ENCODE data around the gene ANXA4.
"Not testable (repeated sequence)": the region's sequence is repeated elsewhere in the genome, so short reads cannot be mapped to it uniquely, and the experiment has no call there.

ANXA4 gene

DNA sequence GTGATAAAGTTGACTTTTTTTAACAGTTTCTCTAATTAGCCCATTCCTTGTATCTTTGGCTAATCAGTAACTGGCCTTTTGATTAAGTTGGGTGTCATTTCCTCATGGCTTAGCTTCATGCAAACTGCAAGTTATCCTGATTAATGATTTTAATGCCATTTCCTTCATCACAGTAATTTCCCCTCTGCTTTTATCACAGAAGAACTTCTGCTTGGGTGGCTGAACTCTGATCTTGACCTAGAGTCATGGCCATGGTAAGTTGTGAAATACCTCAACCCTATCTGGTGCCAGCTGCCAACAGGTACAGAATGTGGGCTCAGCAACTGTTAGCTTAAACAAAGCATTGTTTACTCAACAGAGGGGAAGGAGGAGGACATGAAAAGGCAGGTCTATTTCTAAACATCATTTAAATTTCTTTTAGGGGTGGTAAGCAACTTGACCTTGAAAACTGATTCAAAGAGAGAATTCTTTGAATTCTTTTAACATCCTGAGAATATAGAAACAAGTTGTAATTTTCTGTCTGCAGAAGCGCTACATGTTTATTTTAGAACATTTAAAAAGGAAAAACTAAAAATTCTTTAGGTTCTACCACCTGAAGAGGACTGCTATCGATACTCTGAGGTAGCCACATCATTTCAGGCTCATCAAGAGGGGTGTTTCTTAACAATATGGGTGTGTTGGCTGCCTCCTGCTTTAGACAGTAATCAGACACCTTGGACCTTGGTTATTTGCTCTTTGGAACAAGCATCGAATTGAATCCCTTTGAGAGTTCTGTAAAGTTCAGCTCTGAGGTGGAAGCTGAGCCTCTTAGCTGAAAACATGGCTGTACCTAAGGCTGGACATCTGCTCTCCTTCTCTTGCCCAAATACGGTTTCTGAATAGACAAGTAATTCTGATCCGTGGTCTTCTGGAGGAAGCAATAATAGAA, 39.7 kb downstream of the ANXA4 start:
- DNase-seq: peak; percentile 19

DNA sequence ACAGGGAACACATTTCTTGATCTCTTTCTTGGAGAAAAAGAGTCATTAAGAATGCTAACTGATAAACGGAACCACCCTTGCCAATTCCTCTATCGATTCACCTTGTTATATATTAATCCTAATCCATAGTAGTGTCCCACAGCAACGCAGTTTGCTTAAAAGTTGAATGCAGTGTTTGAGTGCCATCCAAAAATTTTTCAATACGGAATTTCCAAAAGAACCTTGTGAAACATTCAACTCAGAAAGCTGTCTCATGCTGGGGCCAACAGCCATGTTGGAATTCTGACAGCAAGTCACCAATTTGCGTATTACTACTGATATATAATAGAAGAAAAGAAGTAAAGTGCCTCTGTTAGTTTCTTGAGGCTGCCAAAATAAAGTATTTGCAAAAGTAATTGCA, 42.3 kb downstream of the ANXA4 start:
- no peak for DNase-seq

DNA sequence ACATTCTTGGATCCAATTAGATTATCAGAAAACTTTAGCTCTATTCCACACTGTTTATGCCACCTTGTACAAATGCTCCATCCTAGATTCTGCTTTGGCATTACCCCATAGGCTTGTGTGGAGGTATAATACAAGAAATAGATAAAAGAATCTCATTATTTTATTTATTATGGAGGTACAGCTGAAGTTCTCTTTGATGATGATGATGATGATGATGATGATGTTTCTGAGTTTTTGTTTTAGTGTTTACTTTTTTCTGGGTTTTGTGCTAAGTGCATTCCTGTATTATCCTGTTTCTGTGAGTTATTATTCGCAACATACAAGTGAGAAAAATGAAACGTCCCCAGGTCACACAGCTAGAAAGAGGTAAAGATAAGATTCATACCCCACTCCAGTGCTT, 43.4 kb downstream of the ANXA4 start:
- no peak for DNase-seq

DNA sequence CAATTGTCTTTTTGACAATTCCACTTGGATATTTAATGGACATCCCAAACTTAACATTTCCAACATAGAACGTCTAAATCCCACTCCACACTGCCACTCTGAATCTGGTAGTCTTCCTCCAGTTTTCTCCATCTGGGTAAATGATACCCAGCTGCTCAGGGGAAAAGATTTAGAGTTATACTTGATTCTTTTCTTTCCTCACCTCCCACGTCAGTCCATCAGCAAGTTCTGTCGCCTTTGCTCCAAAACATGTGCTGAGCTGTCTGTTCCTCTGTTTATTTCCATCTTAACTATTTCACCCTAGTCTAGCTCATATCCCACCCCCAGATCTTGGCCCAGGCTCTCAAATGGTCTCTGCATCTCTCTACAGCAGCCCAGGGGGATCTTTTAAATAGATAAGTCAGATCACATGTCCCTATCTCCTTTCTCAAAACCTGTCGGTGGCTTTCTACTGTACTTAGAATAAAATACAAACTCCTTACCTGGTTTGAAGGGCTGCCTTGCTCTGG, 44.2 kb downstream of the ANXA4 start:
- no peak for DNase-seq

DNA sequence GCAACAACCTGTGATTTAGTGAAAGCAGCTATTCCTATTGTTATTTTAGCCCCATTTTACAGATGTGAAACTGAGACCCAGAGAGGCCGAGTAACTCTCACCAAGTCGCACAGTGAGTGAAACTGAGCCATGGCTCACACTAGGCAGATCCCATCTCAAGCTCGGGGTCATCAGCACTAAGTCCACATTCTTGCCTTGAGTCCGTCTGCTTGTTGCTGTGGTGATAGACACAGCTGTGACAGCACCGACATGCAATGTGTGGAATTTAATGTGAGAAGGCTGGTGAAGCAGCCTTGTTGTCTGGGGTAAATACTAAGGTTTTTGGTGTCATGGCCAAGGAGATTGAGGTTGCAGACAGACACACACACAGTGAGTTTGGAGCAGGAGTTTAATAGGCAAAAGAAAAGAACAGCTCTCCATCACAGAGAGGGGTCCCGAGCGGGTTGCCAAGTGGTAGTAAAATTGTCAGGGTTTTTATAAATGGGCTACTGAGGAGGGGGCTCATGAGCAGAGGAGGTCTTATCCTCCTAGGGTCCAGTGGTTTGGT, 47.3 kb downstream of the ANXA4 start:
- no peak for DNase-seq

DNA sequence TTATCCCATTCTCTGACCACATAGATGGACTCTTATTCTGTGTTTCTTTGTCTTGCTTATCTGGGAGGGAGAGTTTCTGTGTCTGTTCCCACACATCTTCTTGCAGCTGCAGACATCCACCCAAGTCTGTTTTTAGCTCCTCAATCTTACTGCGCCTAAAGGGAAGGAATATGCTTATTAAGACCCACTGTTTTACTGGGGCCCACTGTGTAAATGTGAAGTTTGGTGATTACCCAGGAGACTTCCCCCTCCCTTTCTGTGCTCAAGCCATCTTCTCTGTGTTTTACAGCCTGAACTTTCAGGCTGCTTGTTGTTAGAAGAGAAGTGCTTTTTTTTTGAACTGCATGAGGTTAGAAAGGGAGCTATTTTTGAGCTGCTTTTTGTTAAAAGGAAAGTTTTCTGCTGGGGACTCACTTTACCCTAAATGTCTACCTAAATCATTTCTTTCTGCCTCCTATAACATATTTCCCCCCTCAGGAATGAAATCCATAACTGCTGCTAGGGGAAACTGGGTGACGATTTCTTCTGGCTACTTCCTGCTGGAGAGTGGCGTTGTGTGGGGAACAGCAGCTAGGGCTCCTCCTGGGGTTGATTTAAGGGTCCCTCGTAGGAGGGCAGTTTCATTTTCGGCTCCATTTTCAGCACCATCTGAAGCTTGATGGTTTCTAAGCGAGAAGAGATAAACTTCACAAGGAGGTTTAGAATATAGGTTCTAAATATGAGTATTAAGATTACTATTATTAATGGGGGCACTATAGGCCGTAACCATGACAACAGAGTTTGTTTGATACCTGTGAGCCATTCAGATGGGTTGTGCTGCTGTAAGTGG, 48.1 kb downstream of the ANXA4 start:
- DNase-seq: no peak

DNA sequence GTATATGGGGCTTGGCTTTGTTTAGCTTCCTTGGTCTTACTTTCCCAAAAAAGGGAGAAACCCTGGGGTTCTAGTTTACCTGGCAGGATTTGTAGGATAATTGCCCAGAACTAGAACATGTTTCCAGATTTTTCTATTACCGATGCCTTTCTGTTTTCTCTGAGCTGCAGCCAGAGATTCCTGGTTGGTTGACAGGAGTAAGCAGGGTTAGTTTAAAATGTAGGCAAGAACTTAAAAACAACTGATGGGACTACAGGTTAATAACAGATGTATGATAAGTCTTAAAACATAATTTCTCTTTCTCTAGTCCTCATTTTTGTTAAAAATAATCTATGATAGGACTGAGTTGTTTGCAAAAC, 48.6 kb downstream of the ANXA4 start:
- no peak for DNase-seq

DNA sequence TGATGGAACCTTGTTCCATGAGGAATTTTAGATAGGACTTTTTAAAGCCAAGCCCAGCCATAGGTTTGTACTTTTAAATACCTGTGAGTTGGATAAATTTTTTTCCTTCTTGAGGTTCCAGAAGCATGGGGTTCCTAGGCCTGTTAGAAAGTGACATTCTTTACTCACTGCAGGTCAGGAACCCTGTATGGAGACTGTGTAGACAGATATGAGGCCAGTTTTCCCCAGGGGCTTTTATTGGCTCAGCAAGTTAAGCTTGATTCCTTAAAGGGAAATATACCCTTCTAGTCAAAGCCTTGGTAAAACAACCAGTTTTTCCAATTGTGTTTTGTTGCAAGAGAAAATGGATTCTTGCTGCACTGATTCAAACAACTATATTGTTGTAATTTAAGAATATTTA, 49.1 kb downstream of the ANXA4 start:
- DNase-seq: no peak

DNA sequence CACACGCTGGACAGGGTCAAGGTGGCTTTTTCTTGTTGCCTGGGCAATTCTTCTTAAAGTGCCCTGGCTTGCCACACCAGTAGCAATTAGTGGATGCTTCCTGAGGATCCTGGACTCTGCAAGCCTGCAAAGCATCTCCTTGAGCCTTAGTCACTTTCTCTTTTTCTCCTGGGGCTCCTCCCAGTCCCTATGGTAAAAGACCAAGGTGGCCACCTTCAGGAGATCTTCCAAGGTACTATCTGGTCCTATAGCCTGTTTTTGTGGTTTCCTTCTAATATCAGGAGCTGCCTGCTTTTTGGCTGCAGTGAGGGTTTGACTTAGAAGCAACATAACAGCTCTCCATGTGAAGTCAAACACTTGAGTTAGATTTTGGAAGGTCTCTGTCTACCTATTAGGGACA, 54.2 kb downstream of the ANXA4 start:
- no peak for DNase-seq

DNA sequence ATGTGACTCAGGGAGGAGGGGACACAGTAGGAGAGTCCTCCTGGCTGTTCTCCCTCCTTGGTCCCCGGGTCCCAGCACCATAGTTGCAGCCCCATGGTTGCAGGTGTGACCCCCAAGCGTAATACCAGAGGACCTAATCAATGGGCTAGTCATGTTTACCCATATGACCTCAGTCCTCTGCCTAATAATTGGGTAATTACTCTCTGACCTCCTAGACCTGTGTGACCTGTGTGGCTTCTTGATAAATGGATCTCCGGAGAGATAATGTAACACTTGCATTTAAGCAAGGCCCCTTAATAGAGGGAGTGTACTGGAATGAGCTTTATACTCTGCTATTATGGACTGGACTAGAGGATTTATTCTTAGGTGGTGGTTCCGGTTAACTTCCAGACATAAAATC, 55.3 kb downstream of the ANXA4 start:
- no peak for DNase-seq

DNA sequence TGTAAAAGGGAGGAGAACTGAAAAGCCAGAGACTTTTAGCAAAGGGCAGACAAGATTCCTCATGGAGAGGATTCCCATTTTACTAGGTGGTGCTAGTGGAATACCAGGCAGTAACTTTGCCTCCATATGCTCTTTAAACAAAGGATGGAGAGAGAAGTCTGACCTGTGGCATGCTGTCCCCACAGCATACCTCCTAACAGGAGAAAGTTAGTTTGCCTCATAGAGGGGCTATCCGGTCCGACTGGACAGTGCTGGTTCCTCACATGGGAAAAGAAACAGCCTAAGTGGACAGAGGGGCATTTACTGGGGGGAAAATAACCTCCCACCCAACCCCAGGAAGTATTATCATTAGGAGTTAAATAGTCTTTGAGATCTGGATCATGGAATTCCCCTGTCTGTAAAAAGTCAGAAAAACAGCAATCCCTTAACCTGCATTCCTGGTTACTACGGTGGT, 55.9 kb downstream of the ANXA4 start:
- DNase-seq: no peak

DNA sequence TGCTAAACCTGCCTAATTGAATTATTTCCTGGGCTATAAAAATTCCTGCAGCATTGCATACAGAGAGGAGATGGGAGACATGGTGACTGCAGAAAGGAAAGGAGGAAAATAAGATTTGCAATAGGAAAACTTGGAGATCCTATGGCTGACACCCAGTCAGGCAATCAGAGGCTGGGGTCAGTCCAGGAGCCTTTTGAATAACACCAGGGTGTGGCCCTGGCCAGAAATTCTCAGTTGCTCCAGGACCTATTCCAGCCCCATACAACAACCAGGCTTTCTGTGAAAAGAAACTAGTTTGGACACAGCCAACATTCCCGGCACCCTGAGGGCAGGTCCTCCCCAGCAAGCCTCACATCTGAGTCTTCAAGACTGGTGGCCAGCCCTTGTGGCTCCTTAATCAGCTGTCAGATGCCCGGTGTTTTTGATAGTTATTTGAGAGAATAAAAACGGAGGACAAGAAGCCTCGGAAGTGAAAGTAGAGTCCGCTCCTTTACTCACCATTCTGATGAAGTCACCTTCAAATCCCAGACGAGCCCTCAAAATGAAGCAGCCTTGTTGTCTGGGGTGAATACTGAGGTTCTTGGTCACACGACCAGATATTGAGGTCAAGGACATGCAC, 56.5 kb downstream of the ANXA4 start:
- no peak for DNase-seq

DNA sequence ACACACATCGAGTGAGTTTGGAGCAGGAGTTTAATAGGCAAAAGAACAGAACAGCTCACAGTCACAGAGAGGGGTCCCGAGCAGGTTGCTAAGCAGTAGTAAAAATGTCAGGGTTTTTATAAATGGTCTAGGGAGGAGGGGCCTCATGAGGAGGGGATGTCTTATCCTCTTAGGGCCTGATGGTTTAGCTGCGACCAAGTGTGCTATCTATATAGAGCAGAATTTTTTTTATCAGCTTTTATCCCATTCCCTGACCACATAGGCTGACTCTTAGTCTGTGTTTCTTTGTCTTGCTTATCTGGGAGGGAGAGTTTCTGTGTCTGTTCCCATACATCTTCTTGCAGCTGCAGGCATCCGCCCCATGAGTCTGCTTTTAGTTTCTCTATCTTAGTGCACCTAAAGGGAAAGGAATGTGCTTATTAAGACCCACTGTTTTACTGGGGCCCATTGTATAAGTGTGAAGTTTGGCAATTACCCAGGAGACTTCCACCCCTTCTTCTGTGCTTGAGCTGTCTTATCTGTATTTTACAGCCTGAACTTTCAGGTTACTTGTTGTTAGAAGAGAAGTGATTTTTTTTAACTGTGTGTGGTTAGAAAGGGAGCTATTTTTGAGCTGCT, 57.1 kb downstream of the ANXA4 start:
- no peak for DNase-seq

DNA sequence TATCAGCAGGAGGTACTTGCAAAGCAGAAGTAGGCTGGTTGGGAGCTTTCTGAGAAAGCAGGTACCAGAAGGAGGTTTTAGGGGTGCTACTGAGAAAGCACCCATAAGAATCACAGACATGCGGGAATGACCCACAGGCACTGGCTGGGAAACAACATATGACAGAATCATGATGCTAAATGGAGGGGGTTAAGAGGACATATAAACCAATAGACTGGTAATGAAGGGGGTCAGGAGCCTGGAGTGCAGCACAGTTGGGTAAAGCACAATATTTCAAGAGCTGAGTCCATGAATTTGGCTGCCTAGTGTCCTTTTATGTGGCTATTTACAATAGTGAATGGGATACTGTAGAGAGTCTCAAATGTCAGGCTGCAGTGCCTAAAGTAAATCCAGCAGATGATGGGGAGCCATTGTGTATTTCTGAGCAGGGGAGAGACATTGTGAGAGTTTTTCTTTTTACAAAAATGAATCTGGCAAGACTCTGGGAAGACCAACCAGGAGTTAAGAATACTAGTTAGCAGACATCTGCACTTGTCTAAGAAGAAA, 59.9 kb downstream of the ANXA4 start:
- DNase-seq: no peak

DNA sequence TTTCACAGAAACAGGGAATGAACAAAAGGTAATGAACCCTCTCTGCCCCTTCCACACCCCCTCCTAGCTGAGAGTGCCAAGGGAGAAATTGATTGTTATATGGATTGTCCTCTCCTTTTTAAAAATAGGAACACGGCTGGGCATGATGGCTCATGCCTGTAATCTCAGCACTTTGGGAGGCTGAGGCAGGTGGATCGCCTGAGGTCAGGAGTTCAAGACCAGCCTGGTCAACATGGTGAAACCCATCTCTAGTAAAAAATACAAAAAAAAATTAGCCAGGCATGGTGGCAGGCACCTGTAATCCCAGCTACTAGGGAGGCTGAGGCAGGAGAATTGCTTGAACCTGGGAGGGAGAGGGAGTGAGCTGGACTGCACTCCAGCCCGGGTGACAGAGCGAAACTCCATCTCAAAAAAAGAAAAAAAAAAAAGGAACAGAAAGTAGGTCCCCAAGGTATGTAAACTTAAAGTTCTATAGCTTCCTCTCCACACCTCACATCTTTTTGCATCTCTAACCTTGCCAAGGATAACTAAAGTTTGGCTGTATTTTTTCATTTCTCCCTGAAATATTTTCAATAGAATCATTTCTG, 60.9 kb downstream of the ANXA4 start:
- not testable (repeated sequence) for DNase-seq

DNA sequence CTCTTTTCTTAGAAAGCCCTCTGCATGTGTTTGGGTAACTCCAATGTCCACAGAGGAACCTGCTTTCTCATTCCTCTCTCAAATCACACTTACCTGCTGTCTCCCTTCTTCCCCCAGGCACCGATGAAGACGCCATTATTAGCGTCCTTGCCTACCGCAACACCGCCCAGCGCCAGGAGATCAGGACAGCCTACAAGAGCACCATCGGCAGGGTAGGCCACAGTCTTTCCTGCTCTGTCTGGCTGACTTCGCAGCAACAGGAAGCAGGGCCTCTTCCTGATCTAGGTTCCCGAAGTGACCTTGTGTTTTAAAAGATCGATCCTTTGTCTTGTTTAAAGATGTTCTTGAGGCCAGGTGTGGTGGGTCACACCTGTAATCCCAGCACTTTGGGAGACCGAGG, 62.5 kb downstream of the ANXA4 start:
- no peak for DNase-seq

DNA sequence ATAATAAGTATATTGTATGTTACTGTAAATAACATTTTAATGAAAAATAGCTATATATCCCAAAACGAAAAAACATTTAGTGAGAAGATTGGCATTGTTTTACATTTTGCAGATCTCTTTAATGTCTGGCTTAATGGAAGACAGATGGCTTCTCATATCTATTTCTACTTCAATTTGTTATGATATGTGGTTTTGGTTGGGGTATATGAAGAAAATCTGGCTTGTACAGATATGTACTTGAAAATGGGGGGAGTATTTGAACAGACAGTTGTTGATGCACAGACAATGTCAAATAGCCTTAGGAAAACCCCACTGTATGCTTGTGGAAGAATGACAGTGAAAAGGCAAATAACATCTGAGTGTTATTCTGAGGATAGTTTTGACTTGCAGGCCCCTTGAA, 64.0 kb downstream of the ANXA4 start:
- DNase-seq: no peak

DNA sequence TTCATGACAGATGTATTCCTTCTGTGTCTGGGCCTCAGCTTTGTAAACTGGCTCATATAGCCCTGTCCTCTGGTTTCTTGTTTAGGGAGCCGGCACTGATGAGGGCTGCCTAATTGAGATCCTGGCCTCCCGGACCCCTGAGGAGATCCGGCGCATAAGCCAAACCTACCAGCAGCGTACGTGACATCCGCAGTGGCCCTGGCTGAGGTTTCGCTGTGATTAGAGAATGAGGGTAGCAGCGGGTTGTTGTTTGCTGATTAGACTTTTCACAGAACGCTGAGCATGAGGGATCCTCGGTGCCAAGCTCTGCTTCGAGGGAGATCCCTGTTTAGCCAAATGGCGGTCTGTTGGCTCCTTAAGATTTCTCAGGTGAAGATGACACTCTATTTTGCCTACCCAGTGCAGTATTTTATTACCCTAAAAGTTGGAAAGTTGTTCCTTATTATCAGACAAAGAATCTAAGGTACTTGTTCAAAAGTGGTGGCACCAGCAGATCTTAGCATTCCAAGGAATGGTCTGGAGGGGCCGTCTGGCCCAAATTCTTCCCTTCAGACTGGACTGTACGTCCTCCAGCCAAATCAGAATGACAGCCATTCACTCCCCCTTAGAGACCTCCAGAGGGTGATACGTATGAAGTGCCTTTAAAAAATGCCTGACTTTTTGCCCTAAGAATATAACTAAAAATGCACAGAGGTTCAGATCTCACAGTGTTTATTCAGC, 66.0 kb downstream of the ANXA4 start:
- no peak for DNase-seq

DNA sequence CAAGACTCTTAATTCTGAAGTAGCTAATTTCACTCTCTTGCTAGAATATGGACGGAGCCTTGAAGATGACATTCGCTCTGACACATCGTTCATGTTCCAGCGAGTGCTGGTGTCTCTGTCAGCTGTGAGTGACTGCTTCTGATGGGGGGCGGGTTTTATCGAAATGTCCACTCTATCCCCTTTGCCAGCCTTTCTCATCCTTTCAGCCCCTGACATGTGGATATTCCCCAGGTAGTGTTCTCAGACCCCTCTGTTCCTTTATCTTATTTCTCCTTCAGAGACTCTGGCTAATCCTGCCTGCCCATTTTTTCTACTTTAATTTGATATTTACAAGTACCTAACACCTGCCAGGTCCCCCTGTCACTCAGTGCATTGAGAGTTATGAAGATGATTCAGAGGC, 68.6 kb downstream of the ANXA4 start:
- DNase-seq: no peak

DNA sequence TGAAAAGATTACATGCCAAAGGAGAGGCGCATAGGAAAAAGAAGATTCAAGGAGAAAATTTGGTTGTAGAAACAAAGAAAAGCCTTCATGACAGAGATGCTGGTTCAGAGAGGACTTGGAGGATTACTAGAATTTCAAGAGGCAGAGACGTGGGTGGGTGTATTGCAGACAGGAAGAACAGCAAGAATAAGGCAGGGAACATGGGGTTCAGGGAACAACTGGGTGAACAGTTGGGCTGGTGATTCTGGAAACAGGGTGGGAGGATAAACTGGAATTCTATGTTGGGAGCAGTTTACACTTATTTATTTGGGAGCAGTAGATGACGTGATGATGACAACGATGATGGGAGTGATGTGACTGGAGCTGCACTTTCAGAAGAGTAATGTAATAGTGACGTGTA, 69.1 kb downstream of the ANXA4 start:
- no peak for DNase-seq

DNA sequence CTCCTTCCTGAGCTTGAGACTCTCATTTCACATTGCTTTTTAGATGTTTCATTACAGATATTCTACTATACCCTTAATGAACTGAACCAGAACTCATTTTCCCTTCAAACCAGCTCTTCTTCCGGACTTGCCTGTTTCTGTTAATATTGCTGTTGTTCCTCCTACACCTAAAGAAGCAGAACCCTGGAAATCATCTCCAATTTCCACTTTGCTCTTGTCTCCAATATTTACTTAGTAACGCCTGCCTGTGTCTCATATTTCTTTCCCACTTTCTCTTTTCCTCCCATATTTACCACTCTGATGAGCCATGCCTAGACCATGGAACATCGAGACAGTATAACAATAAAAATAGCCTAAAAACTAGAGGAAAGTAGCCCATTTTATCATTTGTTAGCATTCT, 69.7 kb downstream of the ANXA4 start:
- no peak for DNase-seq
